ENCODE measurements around the gene KRTAP6-2. TPM values are rescaled to one million over a fixed set of nuclear protein-coding genes. Genes with fewer than 3 reads are reported as not detected.

The KRTAP6-2 gene
- total RNA-seq, 4 donors from 2014 or later = not detected

GRCh38 chr21:30620522-30620921, 21.8 kb upstream of the KRTAP6-2 start, which contains the start of gene KRTAP20-4:
Gene KRTAP20-4 (plus strand): TSS chr21:30620627.
- Histone ChIP-seq H3K4me3 (no peak within 1 kb of the TSS), H3K9me3 (peaks cover 0 to 5% of the 10 kb centered on the region in 2 donors), H3K27ac (no peak within 1 kb of the TSS), H3K27me3 (no peaks in the 10 kb centered on the region), H3K36me3 (no peaks in the 10 kb centered on the region), H3K4me1 (no peaks in the 10 kb centered on the region)
- TF ChIP-seq CTCF (IDR thresholded peaks at IDR 0.05) = no peak
- no peak for TF ChIP-seq EP300 (IDR thresholded peaks at IDR 0.05; ENCODE audit: low read depth)
- intact Hi-C loops (cut with DNase I; ENCODE audit: low total_unique reads) (no loop called here), in situ Hi-C loops (cut with MboI; ENCODE audit: low pct_ligation_motif_present in 1 of 4, low pct_unique_long_range_greater_than_20kb in 1 of 4, low sequenced_read_pairs in 3 of 4) (no loop called here)
- DNase-seq = no peak
- 77 to 79% methylated on average over 3 of the region's 3 CpGs for WGBS, 2 donors (ENCODE audit: low coverage in 1 of 2)

- in situ Hi-C loops (cut with MboI; ENCODE audit: low pct_ligation_motif_present in 1 of 4, low pct_unique_long_range_greater_than_20kb in 1 of 4, low sequenced_read_pairs in 3 of 4) = no loop called here
- Histone ChIP-seq H3K27me3 (no peaks in the 10 kb centered on the region), H3K4me3 (no peak overlapping the region), H3K9me3 (peaks cover 0 to under 1% of the 10 kb centered on the region in 2 donors), H3K36me3 (no peaks in the 10 kb centered on the region), H3K27ac (no peak overlapping the region), H3K4me1 (no peaks in the 10 kb centered on the region)
- TF ChIP-seq EP300 (IDR thresholded peaks at IDR 0.05; ENCODE audit: low read depth) (no peak), POLR2AphosphoS5 (IDR thresholded peaks at IDR 0.05) (no peak), POLR2A (IDR thresholded peaks at IDR 0.05) (no peak), CTCF (IDR thresholded peaks at IDR 0.05) (no peak)
- intact Hi-C loops (cut with DNase I; ENCODE audit: low total_unique reads) = no loop called here
- DNase-seq = no peak
These were observed 21.4 kb upstream of the KRTAP6-2 start for GRCh38 chr21:30620080-30620479.

GRCh38 chr21:30616125-30616524, 17.4 kb upstream of the KRTAP6-2 start, which contains the start of gene KRTAP20-1:
Gene KRTAP20-1 (plus strand): TSS chr21:30616425. CDS start chr21:30616455, 30 bp downstream.
- H3K4me1 ChIP-seq = no peaks in the 10 kb centered on the region
- no peak for DNase-seq
- no peak within 1 kb of the TSS for H3K4me3 ChIP-seq
- H3K36me3 ChIP-seq = no peaks in the 10 kb centered on the region
- H3K27ac ChIP-seq = no peak within 1 kb of the TSS
- in situ Hi-C loops (cut with MboI; ENCODE audit: low pct_ligation_motif_present in 1 of 4, low pct_unique_long_range_greater_than_20kb in 1 of 4, low sequenced_read_pairs in 3 of 4) = no loop called here
- no peak for TF ChIP-seq CTCF (IDR thresholded peaks at IDR 0.05)
- no peak for TF ChIP-seq POLR2A (IDR thresholded peaks at IDR 0.05)
- no peak for TF ChIP-seq POLR2AphosphoS5 (IDR thresholded peaks at IDR 0.05)
- no peak for TF ChIP-seq EP300 (IDR thresholded peaks at IDR 0.05; ENCODE audit: low read depth)
- intact Hi-C loops (cut with DNase I; ENCODE audit: low total_unique reads) = no loop called here
- H3K9me3 ChIP-seq = no peaks in the 10 kb centered on the region
- H3K27me3 ChIP-seq = no peaks in the 10 kb centered on the region
- WGBS, 2 donors (ENCODE audit: low coverage in 1 of 2) = 87 to 96% methylated on average over 2 of the region's 2 CpGs

- intact Hi-C loops (cut with DNase I; ENCODE audit: low total_unique reads) (no loop called here), in situ Hi-C loops (cut with MboI; ENCODE audit: low pct_ligation_motif_present in 1 of 4, low pct_unique_long_range_greater_than_20kb in 1 of 4, low sequenced_read_pairs in 3 of 4) (no loop called here)
- Histone ChIP-seq H3K27me3 (no peaks in the 10 kb centered on the region), H3K4me3 (no peak overlapping the region), H3K36me3 (no peaks in the 10 kb centered on the region), H3K27ac (no peak overlapping the region), H3K4me1 (no peaks in the 10 kb centered on the region), H3K9me3 (no peaks in the 10 kb centered on the region)
- no peak for DNase-seq
- no peak for TF ChIP-seq POLR2A (IDR thresholded peaks at IDR 0.05)
- TF ChIP-seq EP300 (IDR thresholded peaks at IDR 0.05; ENCODE audit: low read depth) = no peak
- TF ChIP-seq CTCF (IDR thresholded peaks at IDR 0.05) = no peak
- no peak for TF ChIP-seq POLR2AphosphoS5 (IDR thresholded peaks at IDR 0.05)
These were observed 16.5 kb upstream of the KRTAP6-2 start for GRCh38 chr21:30615199-30615598.
